Mesenchymal stem cell (in vitro differentiated cells and primary cell): ENCODE results near the gene TMEM117.

Experiments
- DNase-seq: peaks from one replicate; pipeline ENCODE4 v3.0.0-alpha.2; 2013
- H2AFZ ChIP-seq: one replicate; pipeline ENCODE4 v1.6.1; 2013; ENCODE audit warnings: low read depth, mild to moderate bottlenecking, control low read depth, inconsistent platforms, low read length, moderate library complexity
- H2AK5ac ChIP-seq: 2 replicates; pipeline ENCODE4 v1.6.1; 2013; ENCODE audit warnings: low read length, moderate library complexity, mild to moderate bottlenecking, inconsistent platforms; ENCODE audit not compliant: severe bottlenecking
- H2BK120ac ChIP-seq: one replicate; pipeline ENCODE4 v1.6.1; 2013; ENCODE audit warnings: low read depth, mild to moderate bottlenecking, inconsistent platforms, low read length, moderate library complexity
- H2BK12ac ChIP-seq, 2 experiments: one replicate each; pipeline ENCODE4 v1.6.1; 2013; ENCODE audit warnings: inconsistent platforms in 2 of 2, low read length in 2 of 2, mild to moderate bottlenecking in 2 of 2, moderate library complexity in 2 of 2, control low read depth in 1 of 2
- H2BK15ac ChIP-seq: one replicate; pipeline ENCODE4 v1.6.1; 2013; ENCODE audit warnings: mild to moderate bottlenecking, low read depth, inconsistent platforms; ENCODE audit not compliant: poor library complexity, severe bottlenecking
- H2BK5ac ChIP-seq: 2 replicates; pipeline ENCODE4 v1.6.1; 2013; ENCODE audit warnings: low read depth, mild to moderate bottlenecking, low read length, control low read depth, inconsistent platforms; ENCODE audit not compliant: poor library complexity, severe bottlenecking
- H3K14ac ChIP-seq, 2 experiments: one replicate each; pipeline ENCODE4 v1.6.1; 2013; ENCODE audit warnings: inconsistent platforms in 2 of 2, low read length in 2 of 2, control low read depth in 1 of 2, mild to moderate bottlenecking in 1 of 2, moderate library complexity in 1 of 2
- H3K18ac ChIP-seq, 2 experiments: one replicate each; pipeline ENCODE4 v1.6.1; 2013; ENCODE audit warnings: inconsistent platforms in 2 of 2, low read length in 2 of 2, control low read depth in 1 of 2, low read depth in 1 of 2, mild to moderate bottlenecking in 1 of 2
- H3K23ac ChIP-seq, 2 experiments: one replicate each; pipeline ENCODE4 v1.6.1; 2013; ENCODE audit warnings: inconsistent platforms in 2 of 2, low read length in 2 of 2, mild to moderate bottlenecking in 2 of 2, moderate library complexity in 2 of 2, control low read depth in 1 of 2
- H3K27ac ChIP-seq: 2 replicates; pipeline ENCODE4 v1.5.1; 2013; ENCODE audit warnings: mild to moderate bottlenecking, moderate library complexity, low read length, control low read depth, inconsistent platforms; ENCODE audit not compliant: poor library complexity, severe bottlenecking
- H3K27me3 ChIP-seq, 2 experiments: 2 replicates each; pipeline versions ENCODE4 v1.6.1 to v1.7.0; 2013; ENCODE audit warnings: low read length in 2 of 2, mild to moderate bottlenecking in 2 of 2, moderate library complexity in 2 of 2, control low read depth in 1 of 2, inconsistent platforms in 1 of 2; ENCODE audit not compliant: control insufficient read depth in 1 of 2, insufficient read depth in 1 of 2
- H3K36me3 ChIP-seq, 2 experiments: 2 replicates each; pipeline versions ENCODE4 v1.6.1 to v1.7.0; 2013; ENCODE audit warnings: low read length in 2 of 2, control low read depth in 1 of 2, inconsistent platforms in 1 of 2, low read depth in 1 of 2, mild to moderate bottlenecking in 1 of 2; ENCODE audit not compliant: insufficient read depth in 2 of 2, control insufficient read depth in 1 of 2
- H3K4ac ChIP-seq, 2 experiments: one replicate each; pipeline ENCODE4 v1.6.1; 2013; ENCODE audit warnings: inconsistent platforms in 2 of 2, low read length in 2 of 2, mild to moderate bottlenecking in 2 of 2, moderate library complexity in 2 of 2, control low read depth in 1 of 2, low read depth in 1 of 2
- H3K4me1 ChIP-seq: 2 replicates; pipeline ENCODE4 v1.6.1; 2013; ENCODE audit warnings: low read depth, low read length, control low read depth; ENCODE audit not compliant: control insufficient read depth, insufficient read depth
- H3K4me2 ChIP-seq: 2 replicates; pipeline ENCODE4 v1.6.1; 2013; ENCODE audit warnings: low read length, mild to moderate bottlenecking, inconsistent platforms; ENCODE audit not compliant: poor library complexity, severe bottlenecking
- H3K4me3 ChIP-seq, 2 experiments: 2 replicates each; pipeline versions ENCODE4 v1.5.1 to v1.7.0; 2013; ENCODE audit warnings: low read length in 2 of 2, mild to moderate bottlenecking in 2 of 2, control low read depth in 1 of 2, low read depth in 1 of 2; ENCODE audit not compliant: insufficient read depth in 1 of 2
- H3K79me1 ChIP-seq: replicated peaks from 2 replicates; pipeline ENCODE4 v1.6.1; 2013; ENCODE audit warnings: mild to moderate bottlenecking, control low read depth, low read length, inconsistent platforms; ENCODE audit not compliant: poor library complexity, severe bottlenecking
- H3K9ac ChIP-seq: 2 replicates; pipeline ENCODE4 v1.7.0; 2013; ENCODE audit warnings: mild to moderate bottlenecking, low read length, moderate library complexity
- H3K9me3 ChIP-seq: 2 replicates; pipeline ENCODE4 v1.7.0; 2013; ENCODE audit warnings: mild to moderate bottlenecking, low read length; ENCODE audit not compliant: control insufficient read depth
- H4K8ac ChIP-seq: one replicate; pipeline ENCODE4 v1.6.1; 2013; ENCODE audit warnings: inconsistent platforms, mild to moderate bottlenecking, low read length, moderate library complexity
- H4K91ac ChIP-seq: one replicate; pipeline ENCODE4 v1.6.1; 2013; ENCODE audit warnings: mild to moderate bottlenecking, low read length, inconsistent platforms
- WGBS: methylation state at CpG from one replicate; pipeline ENCODE4 v1.1.7; 2013; ENCODE audit warnings: mixed read lengths; 5-methylcytosine and 5-hydroxymethylcytosine counted together

Gene TMEM117

DNA sequence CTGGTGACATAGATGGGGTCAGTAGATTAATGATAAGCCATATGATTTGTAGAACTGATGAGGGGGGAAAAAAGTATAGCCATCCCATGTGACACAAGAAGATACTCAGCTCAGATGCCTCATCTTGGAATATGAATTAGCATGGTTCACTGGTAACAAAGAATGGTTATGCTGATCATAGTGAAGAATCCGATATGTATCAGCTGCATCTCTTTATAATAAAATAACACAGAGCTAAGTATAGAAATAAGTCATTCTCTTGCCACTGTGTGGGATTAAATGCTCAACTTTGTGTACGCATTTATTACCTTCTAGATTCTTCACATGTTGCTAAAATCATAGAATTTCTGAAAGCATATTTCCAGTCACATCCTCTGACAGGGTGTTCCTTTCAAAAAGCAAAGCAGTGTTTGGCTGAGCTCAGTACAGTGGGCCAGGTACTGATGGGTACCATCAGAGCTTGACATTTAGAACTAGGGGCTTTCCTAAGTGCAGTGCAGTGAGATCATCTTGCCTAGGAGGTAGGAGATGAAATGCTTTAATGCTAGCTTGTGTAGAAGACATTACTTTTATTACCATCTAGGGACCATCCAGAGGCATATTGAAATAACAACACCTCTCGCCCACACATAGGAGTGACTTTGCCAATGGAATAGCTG lies 256.2 kb downstream of the TMEM117 start:
- DNase-seq, result no peak
- no peak overlapping the region for H3K18ac ChIP-seq
- no peak overlapping the region for H3K23ac ChIP-seq
- 94% methylated on average over 1 of the region's 3 CpGs for WGBS
- no peaks in the 10 kb centered on the region for H3K79me1 ChIP-seq
- no peaks in the 10 kb centered on the region for H3K9me3 ChIP-seq
- H2BK12ac ChIP-seq, result no peak overlapping the region
- H2BK5ac ChIP-seq, result no peak overlapping the region
- H3K4me3 ChIP-seq, result no peak overlapping the region
- H3K4ac ChIP-seq, result no peak overlapping the region
- H3K36me3 ChIP-seq, result no peaks in the 10 kb centered on the region
- no peaks in the 10 kb centered on the region for H3K4me1 ChIP-seq
- H2BK120ac ChIP-seq, result no peak overlapping the region
- H4K8ac ChIP-seq, result no peak overlapping the region
- H3K14ac ChIP-seq, result no peak overlapping the region
- no peak overlapping the region for H4K91ac ChIP-seq
- no peak overlapping the region for H2BK15ac ChIP-seq
- no peak overlapping the region for H3K27ac ChIP-seq
- H2AFZ ChIP-seq, result no peak overlapping the region
- H3K4me2 ChIP-seq, result no peak overlapping the region
- no peak overlapping the region for H2AK5ac ChIP-seq
- H3K9ac ChIP-seq, result no peak overlapping the region
- H3K27me3 ChIP-seq, result no peaks in the 10 kb centered on the region

GRCh38 chr12:44098786-44099185 lies 262.9 kb downstream of the TMEM117 start:
- H3K4me1 ChIP-seq, result no peaks in the 10 kb centered on the region
- no peak overlapping the region for H2AFZ ChIP-seq
- H3K4me3 ChIP-seq, result no peak overlapping the region
- H3K27ac ChIP-seq, result no peak overlapping the region
- 71% methylated on average over 1 of the region's 1 CpG for WGBS
- no peak overlapping the region for H3K9ac ChIP-seq
- no peak overlapping the region for H3K4me2 ChIP-seq
- H2BK120ac ChIP-seq, result no peak overlapping the region
- DNase-seq, result no peak
- H2BK12ac ChIP-seq, result no peak overlapping the region
- no peak overlapping the region for H2AK5ac ChIP-seq
- H2BK5ac ChIP-seq, result no peak overlapping the region
- H3K9me3 ChIP-seq, result no peaks in the 10 kb centered on the region
- no peak overlapping the region for H4K91ac ChIP-seq
- H3K18ac ChIP-seq, result no peak overlapping the region
- no peak overlapping the region for H3K23ac ChIP-seq
- H2BK15ac ChIP-seq, result no peak overlapping the region
- H3K27me3 ChIP-seq, result no peaks in the 10 kb centered on the region
- no peak overlapping the region for H3K4ac ChIP-seq
- H3K36me3 ChIP-seq, result no peaks in the 10 kb centered on the region
- no peak overlapping the region for H4K8ac ChIP-seq
- no peak overlapping the region for H3K14ac ChIP-seq
- H3K79me1 ChIP-seq, result no peaks in the 10 kb centered on the region

- Histone ChIP-seq H2BK5ac (no peak overlapping the region), H3K23ac (no peak overlapping the region), H3K18ac (no peak overlapping the region), H3K27ac (no peak overlapping the region), H2BK120ac (no peak overlapping the region), H3K4me1 (no peaks in the 10 kb centered on the region), H2AK5ac (no peak overlapping the region), H4K8ac (no peak overlapping the region), H3K36me3 (no peaks in the 10 kb centered on the region), H2BK12ac (no peak overlapping the region), H3K14ac (no peak overlapping the region), H3K4me2 (no peak overlapping the region), H3K4ac (no peak overlapping the region), H3K9me3 (no peaks in the 10 kb centered on the region), H3K79me1 (no peaks in the 10 kb centered on the region), H3K27me3 (no peaks in the 10 kb centered on the region), H2BK15ac (no peak overlapping the region), H2AFZ (no peak overlapping the region), H3K4me3 (no peak overlapping the region), H3K9ac (no peak overlapping the region), H4K91ac (no peak overlapping the region)
- no peak for DNase-seq
- WGBS, result 100% methylated on average over 1 of the region's 1 CpG
These were observed 263.6 kb downstream of the TMEM117 start for GRCh38 chr12:44099486-44099885.

DNA sequence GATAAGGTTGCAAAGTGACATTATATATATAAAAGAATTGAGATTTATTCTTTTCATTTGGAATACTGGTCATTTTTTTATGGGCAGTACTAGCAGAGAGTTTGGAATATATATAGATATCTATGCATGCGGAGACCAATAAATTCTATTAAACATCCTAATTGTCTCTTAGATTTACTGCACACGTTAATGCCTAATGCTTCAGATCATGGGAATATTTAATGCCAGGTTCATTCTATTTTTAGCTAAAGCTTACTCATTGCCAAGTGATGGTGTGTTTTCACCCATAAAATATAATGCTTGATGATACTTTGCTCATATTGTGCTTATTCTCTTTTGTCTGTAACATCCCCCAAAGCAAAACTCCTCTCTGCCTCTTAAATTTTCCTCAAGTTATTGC lies 264.4 kb downstream of the TMEM117 start:
- H3K4me3 ChIP-seq, result no peak overlapping the region
- DNase-seq, result no peak
- H3K36me3 ChIP-seq, result no peaks in the 10 kb centered on the region
- H3K27ac ChIP-seq, result no peak overlapping the region
- H3K4me2 ChIP-seq, result no peak overlapping the region
- H3K18ac ChIP-seq, result no peak overlapping the region
- no peaks in the 10 kb centered on the region for H3K9me3 ChIP-seq
- H3K23ac ChIP-seq, result no peak overlapping the region
- no peak overlapping the region for H4K8ac ChIP-seq
- no peaks in the 10 kb centered on the region for H3K4me1 ChIP-seq
- no peak overlapping the region for H2BK120ac ChIP-seq
- no CpG with 5 or more reads among the region's 2 CpGs for WGBS
- H2BK5ac ChIP-seq, result no peak overlapping the region
- no peak overlapping the region for H3K14ac ChIP-seq
- no peaks in the 10 kb centered on the region for H3K79me1 ChIP-seq
- no peaks in the 10 kb centered on the region for H3K27me3 ChIP-seq
- no peak overlapping the region for H3K4ac ChIP-seq
- H2BK12ac ChIP-seq, result no peak overlapping the region
- no peak overlapping the region for H2AK5ac ChIP-seq
- no peak overlapping the region for H3K9ac ChIP-seq
- H4K91ac ChIP-seq, result no peak overlapping the region
- H2AFZ ChIP-seq, result no peak overlapping the region
- no peak overlapping the region for H2BK15ac ChIP-seq
